Measurements from ENCODE around the gene PRSS22.

GRCh38 chr16:2874032-2874911, 16.3 kb upstream of the PRSS22 start:
- TF ChIP-seq POLR2A (IDR thresholded peaks at IDR 0.05; ENCODE audit: low read length) (no peak), GATA1 (IDR thresholded peaks at IDR 0.05; ENCODE audit: low read depth, low read length) (no peak)
